ENCODE results near the gene RCOR2. TPM values are rescaled to one million over a fixed set of nuclear protein-coding genes. Genes with fewer than 3 reads are reported as not detected.

Gene RCOR2
- total RNA-seq, 1 experiment from 2014 or later = 3.9 TPM

DNA sequence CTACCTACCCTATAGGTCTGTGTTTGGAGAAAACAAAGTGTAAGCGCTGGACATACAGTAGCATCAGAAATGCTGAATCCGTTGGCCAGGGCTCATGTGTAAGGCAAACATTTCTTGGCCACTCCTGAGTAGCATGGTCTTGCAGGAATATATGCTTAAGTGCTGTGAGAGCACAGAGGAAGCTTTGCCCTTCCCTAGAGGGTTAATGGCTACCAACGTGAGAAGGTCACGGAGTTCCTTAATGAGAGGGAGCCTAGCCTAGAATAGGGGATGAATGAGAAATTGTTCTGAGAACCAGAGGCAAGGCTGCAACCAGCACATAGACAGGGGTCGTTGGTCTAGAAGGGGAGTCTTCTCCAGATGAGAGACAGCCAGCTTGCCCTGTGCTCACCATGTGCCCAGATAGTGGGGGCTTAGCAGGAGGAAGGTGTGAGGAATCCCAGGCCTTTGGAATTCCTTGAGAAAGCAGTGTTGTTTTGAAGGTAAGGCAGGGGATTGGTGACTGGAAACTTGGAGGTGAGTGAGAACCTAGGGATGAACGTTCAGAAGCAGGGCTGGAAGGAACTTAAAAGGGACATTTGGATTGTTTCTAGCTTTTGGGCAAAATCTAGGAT lies 29.5 kb downstream of the RCOR2 start:
- peak overlapping the region; percentile 38 for H3K27ac ChIP-seq (ENCODE audit: low read depth, low read length, poor library complexity, severe bottlenecking)
- intact Hi-C loops (cut with micrococcal nuclease; ENCODE audit: unreplicated experiment) = no loop called here
- TF ChIP-seq, protein P1, sequence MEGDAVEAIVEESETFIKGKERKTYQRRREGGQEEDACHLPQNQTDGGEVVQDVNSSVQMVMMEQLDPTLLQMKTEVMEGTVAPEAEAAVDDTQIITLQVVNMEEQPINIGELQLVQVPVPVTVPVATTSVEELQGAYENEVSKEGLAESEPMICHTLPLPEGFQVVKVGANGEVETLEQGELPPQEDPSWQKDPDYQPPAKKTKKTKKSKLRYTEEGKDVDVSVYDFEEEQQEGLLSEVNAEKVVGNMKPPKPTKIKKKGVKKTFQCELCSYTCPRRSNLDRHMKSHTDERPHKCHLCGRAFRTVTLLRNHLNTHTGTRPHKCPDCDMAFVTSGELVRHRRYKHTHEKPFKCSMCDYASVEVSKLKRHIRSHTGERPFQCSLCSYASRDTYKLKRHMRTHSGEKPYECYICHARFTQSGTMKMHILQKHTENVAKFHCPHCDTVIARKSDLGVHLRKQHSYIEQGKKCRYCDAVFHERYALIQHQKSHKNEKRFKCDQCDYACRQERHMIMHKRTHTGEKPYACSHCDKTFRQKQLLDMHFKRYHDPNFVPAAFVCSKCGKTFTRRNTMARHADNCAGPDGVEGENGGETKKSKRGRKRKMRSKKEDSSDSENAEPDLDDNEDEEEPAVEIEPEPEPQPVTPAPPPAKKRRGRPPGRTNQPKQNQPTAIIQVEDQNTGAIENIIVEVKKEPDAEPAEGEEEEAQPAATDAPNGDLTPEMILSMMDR (conservative IDR thresholded peaks at IDR 0.05; ENCODE audit: low read depth, low read length) = no peak
- no peak for TF ChIP-seq EZH2 (IDR thresholded peaks at IDR 0.05; ENCODE audit: borderline replicate concordance, low read depth, low read length, poor library complexity, severe bottlenecking)
- POLR2A ChIA-PET (ENCODE audit: low non-redundant PET) = no interaction called here
- DNase-seq (ENCODE audit: low spot score) = no peak
- no peaks in the 10 kb centered on the region for H3K36me3 ChIP-seq (ENCODE audit: insufficient read depth, low read length, poor library complexity, severe bottlenecking)
- peaks cover 5% of the 10 kb centered on the region for H3K4me1 ChIP-seq (ENCODE audit: insufficient read depth, low read length, poor library complexity, severe bottlenecking)
- no TSS peak for BruUV-seq (replicated peaks)
- CTCF ChIA-PET = interaction anchor here (0.6 kb wide), 1 partner anchor 10 kb away, joined by 8 read pairs; no protein-coding TSS in a partner anchor
- H3K4me3 ChIP-seq (ENCODE audit: low read depth, low read length, poor library complexity, severe bottlenecking) = no peak overlapping the region
- H3K9me3 ChIP-seq (ENCODE audit: low read depth, low read length, poor library complexity, severe bottlenecking) = no peaks in the 10 kb centered on the region
- no peaks in the 10 kb centered on the region for H3K27me3 ChIP-seq (replicated peaks; ENCODE audit: insufficient read depth, low read depth, low read length, poor library complexity)

DNA sequence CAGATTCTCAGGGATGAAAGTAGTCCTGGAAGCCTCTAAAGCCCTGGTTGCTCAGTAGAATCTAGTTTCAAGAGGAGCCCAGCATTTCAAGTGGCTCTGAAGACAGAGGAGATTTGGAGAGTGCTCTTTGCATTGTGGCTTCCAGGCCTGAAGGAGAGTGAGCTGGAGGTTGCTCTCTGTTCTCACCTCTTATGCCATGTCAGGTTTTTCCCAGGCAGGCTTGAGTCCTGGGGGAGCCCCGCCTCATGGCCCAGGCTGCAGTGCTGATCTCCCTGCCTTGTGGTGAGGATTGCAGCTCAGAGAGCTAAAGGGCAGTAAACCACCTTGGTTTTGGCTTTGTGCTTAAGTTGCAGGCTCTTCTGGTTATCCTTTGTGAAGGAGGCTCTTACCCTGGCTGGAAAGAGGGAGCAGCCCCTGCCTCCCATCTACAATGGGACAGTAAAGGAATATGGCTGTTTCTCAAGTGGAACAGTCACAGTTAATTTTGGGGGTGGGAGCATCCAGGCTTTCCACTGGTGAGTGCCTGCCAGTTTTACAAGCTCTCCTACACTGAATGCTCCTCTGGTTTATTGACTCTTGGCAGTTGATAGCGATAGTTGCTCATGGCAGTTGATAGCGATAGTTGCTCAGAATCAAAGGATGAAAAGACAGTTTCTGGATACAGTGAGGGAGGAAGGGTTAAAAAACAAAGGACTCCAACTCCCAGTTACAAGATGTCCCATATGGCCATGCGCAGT lies 32.6 kb downstream of the RCOR2 start:
- BruUV-seq (replicated peaks) = no TSS peak
- TF ChIP-seq, protein P1 (conservative IDR thresholded peaks at IDR 0.05; ENCODE audit: low read depth, low read length) = no peak
- TF ChIP-seq EZH2 (IDR thresholded peaks at IDR 0.05; ENCODE audit: borderline replicate concordance, low read depth, low read length, poor library complexity, severe bottlenecking) = no peak
- H3K4me1 ChIP-seq (ENCODE audit: insufficient read depth, low read length, poor library complexity, severe bottlenecking) = peaks cover 13% of the 10 kb centered on the region
- H3K27ac ChIP-seq (ENCODE audit: low read depth, low read length, poor library complexity, severe bottlenecking) = no peak overlapping the region
- CTCF ChIA-PET = no interaction called here
- POLR2A ChIA-PET (ENCODE audit: low non-redundant PET) = no interaction called here
- no peak for DNase-seq (ENCODE audit: low spot score)
- H3K4me3 ChIP-seq (ENCODE audit: low read depth, low read length, poor library complexity, severe bottlenecking) = no peak overlapping the region
- no peaks in the 10 kb centered on the region for H3K27me3 ChIP-seq (replicated peaks; ENCODE audit: insufficient read depth, low read depth, low read length, poor library complexity)
- H3K9me3 ChIP-seq (ENCODE audit: low read depth, low read length, poor library complexity, severe bottlenecking) = no peaks in the 10 kb centered on the region
- no peaks in the 10 kb centered on the region for H3K36me3 ChIP-seq (ENCODE audit: insufficient read depth, low read length, poor library complexity, severe bottlenecking)
- intact Hi-C loops (cut with micrococcal nuclease; ENCODE audit: unreplicated experiment) = no loop called here

DNA sequence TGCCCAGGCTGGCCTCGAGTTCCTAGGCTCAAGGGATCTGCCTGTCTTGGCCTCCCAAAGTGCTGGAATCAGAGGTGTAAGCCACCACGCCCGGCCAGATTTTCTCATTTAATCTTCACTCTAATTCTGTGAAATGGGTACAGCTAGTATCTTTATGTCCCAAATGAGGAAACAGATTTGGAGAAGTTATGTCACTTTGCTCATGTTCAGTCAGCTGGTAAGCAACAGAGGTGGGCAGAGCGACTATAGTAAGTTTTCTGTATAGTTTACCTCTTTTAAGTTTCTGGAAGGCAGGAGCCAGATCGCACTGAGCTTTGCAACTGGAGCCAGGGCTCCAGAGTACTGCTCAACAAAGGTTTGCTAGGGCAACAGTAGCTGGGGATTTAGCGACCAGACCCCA lies 33.2 kb downstream of the RCOR2 start:
- no peak for DNase-seq (ENCODE audit: low spot score)
- POLR2A ChIA-PET (ENCODE audit: low non-redundant PET) = no interaction called here
- Histone ChIP-seq H3K27ac (ENCODE audit: low read depth, low read length, poor library complexity, severe bottlenecking) (no peak overlapping the region), H3K36me3 (ENCODE audit: insufficient read depth, low read length, poor library complexity, severe bottlenecking) (no peaks in the 10 kb centered on the region), H3K4me3 (ENCODE audit: low read depth, low read length, poor library complexity, severe bottlenecking) (no peak overlapping the region), H3K9me3 (ENCODE audit: low read depth, low read length, poor library complexity, severe bottlenecking) (no peaks in the 10 kb centered on the region), H3K4me1 (ENCODE audit: insufficient read depth, low read length, poor library complexity, severe bottlenecking) (peaks cover 13% of the 10 kb centered on the region), H3K27me3 (replicated peaks; ENCODE audit: insufficient read depth, low read depth, low read length, poor library complexity) (no peaks in the 10 kb centered on the region)
- BruUV-seq (replicated peaks) = no TSS peak
- TF ChIP-seq, protein P1 (conservative IDR thresholded peaks at IDR 0.05; ENCODE audit: low read depth, low read length) = no peak
- TF ChIP-seq EZH2 (IDR thresholded peaks at IDR 0.05; ENCODE audit: borderline replicate concordance, low read depth, low read length, poor library complexity, severe bottlenecking) = no peak
- CTCF ChIA-PET = no interaction called here
- intact Hi-C loops (cut with micrococcal nuclease; ENCODE audit: unreplicated experiment) = no loop called here

Data from A673 (cell line).